Stomach (tissue), 9 donors: Measurements from ENCODE around the gene FADS2. TPM values are rescaled to one million over a fixed set of nuclear protein-coding genes. Genes with fewer than 3 reads are reported as not detected.

Experiments used
- DNase-seq, 2 donors: peaks; one replicate each; pipeline versions ENCODE4 v3.0.0 to v3.0.0-alpha.2; 2013 to 2019
- H3K27ac ChIP-seq, 5 donors: fragments of 200-600 bp in 4 of 5; sonication (generic) in 4 of 5; one replicate each; pipeline ENCODE4 v1.5.1; 2013 to 2019; ENCODE audit warnings: mild to moderate bottlenecking in 1 of 5, moderate library complexity in 1 of 5
- H3K27me3 ChIP-seq, 3 donors: fragments of 200-600 bp; sonication (generic); one replicate each; pipeline ENCODE4 v1.5.1; 2017 to 2019; ENCODE audit warnings: mixed run types in 1 of 3
- H3K36me3 ChIP-seq, 4 donors: fragments of 200-600 bp; sonication (generic); 1 replicate in 3 of 4; 2 replicates in 1 of 4; pipeline ENCODE4 v1.5.1; 2016 to 2019
- H3K4me1 ChIP-seq, 4 donors: fragments of 200-600 bp; sonication (generic); one replicate each; pipeline ENCODE4 v1.5.1; 2016 to 2019
- H3K4me3 ChIP-seq, 4 donors: fragments of 200-600 bp; sonication (generic) in 3 of 4; one replicate each; pipeline ENCODE4 v1.5.1; 2016 to 2019; ENCODE audit warnings: mild to moderate bottlenecking in 1 of 4
- H3K9me3 ChIP-seq, 4 donors: fragments of 200-600 bp; sonication (generic); one replicate each; pipeline ENCODE4 v1.5.1; 2016 to 2019
- CTCF ChIP-seq, 7 experiments: fragments of 450-650 bp in 4 of 7; fragments of 200-600 bp in 3 of 7; sonication (generic) in 3 of 7; IDR thresholded peaks; one replicate each; pipeline ENCODE4 v1.5.1; 2016 to 2019; ENCODE audit warnings: antibody characterized with exemption in 7 of 7, control low read depth in 2 of 7, mild to moderate bottlenecking in 1 of 7
- EP300 ChIP-seq: sonication (generic); formaldehyde crosslinking; IDR thresholded peaks from one replicate; pipeline ENCODE4 v1.6.1; 2017; ENCODE audit warnings: antibody characterized with exemption
- POLR2A ChIP-seq, 4 donors: fragments of 450-650 bp; IDR thresholded peaks; one replicate each; pipeline ENCODE4 v1.6.1; 2016; ENCODE audit warnings: antibody characterized with exemption in 4 of 4, control low read depth in 2 of 4, mild to moderate bottlenecking in 1 of 4, moderate library complexity in 1 of 4
- POLR2AphosphoS5 ChIP-seq, 3 donors: sonication (generic); formaldehyde crosslinking; IDR thresholded peaks; one replicate each; pipeline ENCODE4 v1.6.1; 2016; ENCODE audit warnings: antibody characterized with exemption in 3 of 3
- WGBS, 5 donors: extraction: QIAGEN DNeasy Blood & Tissue Kit in 3 of 5; methylation state at CpG; one replicate each; pipeline versions ENCODE4 v1.1.5 to v1.1.7; 2013 to 2018; 5-methylcytosine and 5-hydroxymethylcytosine counted together
- intact Hi-C: fragments of 100-400 bp; cut with DNase I; formaldehyde crosslinking; loops from one replicate; pipeline ENCODE4 v1.15.1; 2023; ENCODE audit warnings: low total_unique reads
- polyA plus RNA-seq, 3 donors: library from polyadenylated mRNA; stranded (reverse); fragments of 200-250 nt; gene quantifications; one replicate each; pipeline ENCODE4 v1.2.3, GENCODE V29; 2013
- total RNA-seq, 5 donors: library from RNA; depleted of rRNA; stranded (reverse); fragments of >200 nt; gene quantifications; one replicate each; pipeline versions ENCODE4 v1.1.0 to v1.2.3, GENCODE V29; 2014 to 2016
- donor health status: healthy with polysubstance abuse.
- donor health status: Bipolar disorder and iron deficiency.
- donor health status: healthy.

The FADS2 gene
- total and polyA plus RNA-seq, 8 donors: 3.5 to 17.1 (median 13.0) TPM; not detected in 1

DNA sequence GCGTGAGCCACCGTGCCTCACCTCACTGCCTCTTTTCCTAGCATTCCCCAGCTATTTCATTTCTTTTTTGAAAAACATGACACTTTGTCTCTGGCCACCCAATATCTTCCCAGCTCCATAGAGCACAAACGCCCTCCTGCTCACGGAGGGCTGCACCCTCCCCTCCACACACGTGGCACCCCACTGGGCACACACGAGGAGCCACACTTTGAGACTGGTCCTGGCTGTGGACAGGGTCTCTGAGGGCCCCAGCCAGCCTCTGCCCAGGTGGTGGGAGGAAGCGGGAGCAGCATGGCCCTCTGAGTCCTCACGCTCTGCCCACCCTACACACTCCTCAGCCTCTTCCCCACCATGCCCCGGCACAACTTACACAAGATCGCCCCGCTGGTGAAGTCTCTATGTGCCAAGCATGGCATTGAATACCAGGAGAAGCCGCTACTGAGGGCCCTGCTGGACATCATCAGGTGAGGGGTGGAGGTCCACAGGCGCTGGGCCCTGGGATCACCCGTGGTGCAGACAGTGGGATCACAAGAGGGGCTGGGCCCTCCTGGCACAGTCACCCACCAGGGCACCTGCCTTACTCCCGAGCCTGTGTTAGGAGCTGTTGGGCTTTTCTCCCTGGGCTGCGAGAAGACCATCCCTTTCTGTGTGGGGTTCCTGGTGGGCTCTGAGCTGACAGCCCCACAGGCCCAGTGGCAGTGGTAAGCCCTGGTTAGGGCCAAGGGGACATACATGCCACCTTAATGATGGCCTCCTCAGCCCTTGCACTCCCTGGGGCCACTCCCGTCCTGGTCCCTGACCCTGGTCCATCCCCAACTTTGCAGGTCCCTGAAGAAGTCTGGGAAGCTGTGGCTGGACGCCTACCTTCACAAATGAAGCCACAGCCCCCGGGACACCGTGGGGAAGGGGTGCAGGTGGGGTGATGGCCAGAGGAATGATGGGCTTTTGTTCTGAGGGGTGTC, 37.0 kb downstream of the FADS2 start:
- 89 to 96% (median 94%) methylated on average over 15 to 20 of the region's 20 CpGs for WGBS, 5 donors
- Histone ChIP-seq H3K4me3 (no peak overlapping the region), H3K9me3 (no peaks in the 10 kb centered on the region), H3K27ac (no peak overlapping the region), H3K36me3 (peaks cover 0 to 56% (median 11%) of the 10 kb centered on the region in 4 donors), H3K4me1 (peaks cover 0 to 6% (median 4%) of the 10 kb centered on the region in 4 donors), H3K27me3 (no peaks in the 10 kb centered on the region)
- no peak for DNase-seq
- no peak for TF ChIP-seq EP300
- no peak for TF ChIP-seq CTCF (IDR thresholded peaks at IDR 0.05)
- no peak for TF ChIP-seq POLR2AphosphoS5 (IDR thresholded peaks at IDR 0.05)
- TF ChIP-seq POLR2A (IDR thresholded peaks at IDR 0.05): no peak
- intact Hi-C loops: no loop called here

DNA sequence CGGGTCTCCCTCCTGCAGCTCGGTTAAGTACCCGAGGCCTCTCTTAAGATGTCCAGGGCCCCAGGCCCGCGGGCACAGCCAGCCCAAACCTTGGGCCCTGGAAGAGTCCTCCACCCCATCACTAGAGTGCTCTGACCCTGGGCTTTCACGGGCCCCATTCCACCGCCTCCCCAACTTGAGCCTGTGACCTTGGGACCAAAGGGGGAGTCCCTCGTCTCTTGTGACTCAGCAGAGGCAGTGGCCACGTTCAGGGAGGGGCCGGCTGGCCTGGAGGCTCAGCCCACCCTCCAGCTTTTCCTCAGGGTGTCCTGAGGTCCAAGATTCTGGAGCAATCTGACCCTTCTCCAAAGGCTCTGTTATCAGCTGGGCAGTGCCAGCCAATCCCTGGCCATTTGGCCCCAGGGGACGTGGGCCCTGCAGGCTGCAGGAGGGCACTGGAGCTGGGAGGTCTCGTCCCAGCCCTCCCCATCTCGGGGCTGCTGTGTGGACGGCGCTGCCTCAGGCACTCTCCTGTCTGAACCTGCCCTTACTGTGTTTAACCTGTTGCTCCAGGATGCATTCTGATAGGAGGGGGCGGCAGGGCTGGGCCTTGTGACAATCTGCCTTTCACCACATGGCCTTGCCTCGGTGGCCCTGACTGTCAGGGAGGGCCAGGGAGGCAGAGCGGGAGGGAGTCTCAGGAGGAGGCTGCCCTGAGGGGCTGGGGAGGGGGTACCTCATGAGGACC, 38.3 kb downstream of the FADS2 start:
- DNase-seq: no peak
- TF ChIP-seq EP300 (no peak), POLR2AphosphoS5 (IDR thresholded peaks at IDR 0.05) (no peak), POLR2A (IDR thresholded peaks at IDR 0.05) (no peak), CTCF (IDR thresholded peaks at IDR 0.05) (no peak)
- peaks cover 0 to 5% (median 0%) of the 10 kb centered on the region in 3 donors for H3K27me3 ChIP-seq
- intact Hi-C loops: no loop called here
- no peak overlapping the region for H3K4me3 ChIP-seq
- peaks cover 0 to 12% (median 5%) of the 10 kb centered on the region in 4 donors for H3K4me1 ChIP-seq
- no peak overlapping the region for H3K27ac ChIP-seq
- H3K9me3 ChIP-seq: no peaks in the 10 kb centered on the region
- WGBS, 5 donors: 80 to 91% (median 84%) methylated on average over 14 to 18 of the region's 18 CpGs
- peaks cover 0 to 46% (median 11%) of the 10 kb centered on the region in 4 donors for H3K36me3 ChIP-seq

GRCh38 chr11:61866958-61867343, 38.9 kb downstream of the FADS2 start:
- H3K27me3 ChIP-seq: peaks cover 0 to 10% (median 0%) of the 10 kb centered on the region in 3 donors
- no peak overlapping the region for H3K4me3 ChIP-seq
- WGBS, 5 donors: 88 to 96% (median 92%) methylated on average over 6 of the region's 6 CpGs
- H3K36me3 ChIP-seq: peaks cover 0 to 46% (median 11%) of the 10 kb centered on the region in 4 donors
- no peak overlapping the region for H3K27ac ChIP-seq
- TF ChIP-seq EP300: no peak
- TF ChIP-seq CTCF (IDR thresholded peaks at IDR 0.05): no peak
- TF ChIP-seq POLR2A (IDR thresholded peaks at IDR 0.05): no peak
- TF ChIP-seq POLR2AphosphoS5 (IDR thresholded peaks at IDR 0.05): no peak
- no peak for DNase-seq
- H3K9me3 ChIP-seq: no peaks in the 10 kb centered on the region
- H3K4me1 ChIP-seq: peaks cover 0 to 15% (median 7%) of the 10 kb centered on the region in 4 donors
- intact Hi-C loops: no loop called here
